Right lobe of liver (tissue), 6 donors: ENCODE results near the gene TRMT61B. TPM values are rescaled to one million over a fixed set of nuclear protein-coding genes. Genes with fewer than 3 reads are reported as not detected.

ENCODE experiments used
- ATAC-seq, 4 donors: fragments of 200-7000 bp; cut with Tn5 transposase; one replicate each; pipeline ENCODE4 v1.9.1; 2020; ENCODE audit warnings: mild to moderate bottlenecking in 4 of 4, moderate library complexity in 4 of 4
- DNase-seq, 3 donors: peaks; one replicate each; pipeline ENCODE4 v3.0.0-alpha.2; 2020
- H3K27ac ChIP-seq, 3 donors: fragments of 200-600 bp; one replicate each; pipeline ENCODE4 v1.8.0; 2022
- H3K27me3 ChIP-seq, 2 donors: fragments of 200-600 bp; one replicate each; pipeline ENCODE4 v1.8.0; 2022
- H3K36me3 ChIP-seq, 4 donors: fragments of 200-600 bp; sonication (generic) in 1 of 4; one replicate each; pipeline versions ENCODE4 v1.5.1 to v1.8.0; 2017 to 2022; ENCODE audit warnings: control low read depth in 1 of 4
- H3K4me1 ChIP-seq, 4 donors: fragments of 200-600 bp; sonication (generic) in 1 of 4; one replicate each; pipeline versions ENCODE4 v1.5.1 to v1.8.0; 2017 to 2022; ENCODE audit warnings: control low read depth in 1 of 4
- H3K4me3 ChIP-seq, 3 donors: fragments of 200-600 bp; one replicate each; pipeline ENCODE4 v1.8.0; 2022
- H3K9me3 ChIP-seq, 4 donors: fragments of 200-600 bp; sonication (generic) in 1 of 4; one replicate each; pipeline versions ENCODE4 v1.5.1 to v1.8.0; 2017 to 2022; ENCODE audit warnings: control low read depth in 1 of 4
- POLR2A ChIP-seq: fragments of 450-650 bp; IDR thresholded peaks from one replicate; pipeline ENCODE4 v1.6.1; 2017; ENCODE audit warnings: antibody characterized with exemption, mild to moderate bottlenecking
- WGBS: methylation state at CpG from one replicate; pipeline ENCODE4 v1.1.6; 2018; ENCODE audit warnings: low coverage, low lambda C conversion rate; ENCODE audit not compliant: insufficient coverage; ENCODE audit errors: missing lambda C conversion rate; 5-methylcytosine and 5-hydroxymethylcytosine counted together
- intact Hi-C, 2 donors: fragments of 100-400 bp; cut with DNase I; formaldehyde crosslinking; loops; one replicate each; pipeline versions ENCODE4 v1.11.2 to v1.14.1; 2022
- total RNA-seq, 6 experiments: library from RNA; depleted of rRNA in 2 of 6; stranded (reverse); fragments of >200 nt in 2 of 6; fragmentation: NEBNext Ultra II Directional in 3 of 6; extraction: Animal tissue kit (Norgen Biotek cat#: 25700) in 3 of 6; gene quantifications; one replicate each; pipeline versions ENCODE4 v1.1.0 to v1.2.4, GENCODE V29; 2016 to 2023
- TF ChIP-seq, protein P1 (sequence below), 4 donors: fragments of 200-600 bp in 3 of 4; fragments of 450-650 bp in 1 of 4; IDR thresholded peaks; one replicate each; pipeline versions ENCODE4 v1.5.1 to v1.8.0; 2016 to 2022; ENCODE audit warnings: antibody characterized with exemption in 4 of 4, mild to moderate bottlenecking in 2 of 4
- donor health status: DM: no; HTN: yes; CAD: no.
- donor health status: DM: no; HTN: no; CAD: no.
- donor health status: DM: no; HTN: no; CAD: no.
- donor health status: DM: no; HTN: yes; CAD: no.
- donor health status: DM: no; HTN: yes; CAD: no.

The TRMT61B gene
- total RNA-seq, 6 experiments from 2014 or later: 6.4 to 9.5 (median 7.6) TPM

DNA sequence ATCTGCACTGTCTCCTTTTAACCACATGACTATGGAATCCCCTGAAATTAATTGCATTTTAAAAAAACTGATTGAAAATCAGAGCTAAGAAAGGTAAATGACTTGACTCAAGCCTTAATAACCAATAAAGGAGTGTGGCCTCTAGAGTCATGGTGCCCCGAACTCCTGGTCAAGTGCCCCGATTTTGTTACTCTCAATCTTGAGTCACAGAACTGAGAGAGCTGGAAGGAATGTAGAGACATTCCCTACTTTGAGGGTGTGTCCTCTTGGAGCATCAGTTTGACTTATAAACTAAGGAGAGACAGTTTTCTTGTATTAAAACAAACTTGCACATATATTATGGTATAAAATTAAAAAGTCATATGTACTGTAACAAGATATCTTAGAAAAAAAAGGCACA, 26.8 kb upstream of the TRMT61B start:
- DNase-seq: no peak
- no peak overlapping the region for H3K27ac ChIP-seq
- peaks cover 0 to under 1% (median 0%) of the 10 kb centered on the region in 4 donors for H3K36me3 ChIP-seq
- no peak overlapping the region for H3K4me3 ChIP-seq
- ATAC-seq: no peak
- intact Hi-C loops: no loop called here
- TF ChIP-seq POLR2A: no peak
- TF ChIP-seq, protein P1, sequence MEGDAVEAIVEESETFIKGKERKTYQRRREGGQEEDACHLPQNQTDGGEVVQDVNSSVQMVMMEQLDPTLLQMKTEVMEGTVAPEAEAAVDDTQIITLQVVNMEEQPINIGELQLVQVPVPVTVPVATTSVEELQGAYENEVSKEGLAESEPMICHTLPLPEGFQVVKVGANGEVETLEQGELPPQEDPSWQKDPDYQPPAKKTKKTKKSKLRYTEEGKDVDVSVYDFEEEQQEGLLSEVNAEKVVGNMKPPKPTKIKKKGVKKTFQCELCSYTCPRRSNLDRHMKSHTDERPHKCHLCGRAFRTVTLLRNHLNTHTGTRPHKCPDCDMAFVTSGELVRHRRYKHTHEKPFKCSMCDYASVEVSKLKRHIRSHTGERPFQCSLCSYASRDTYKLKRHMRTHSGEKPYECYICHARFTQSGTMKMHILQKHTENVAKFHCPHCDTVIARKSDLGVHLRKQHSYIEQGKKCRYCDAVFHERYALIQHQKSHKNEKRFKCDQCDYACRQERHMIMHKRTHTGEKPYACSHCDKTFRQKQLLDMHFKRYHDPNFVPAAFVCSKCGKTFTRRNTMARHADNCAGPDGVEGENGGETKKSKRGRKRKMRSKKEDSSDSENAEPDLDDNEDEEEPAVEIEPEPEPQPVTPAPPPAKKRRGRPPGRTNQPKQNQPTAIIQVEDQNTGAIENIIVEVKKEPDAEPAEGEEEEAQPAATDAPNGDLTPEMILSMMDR (IDR thresholded peaks at IDR 0.05): no peak
- no peaks in the 10 kb centered on the region for H3K9me3 ChIP-seq
- peaks cover 0 to 37% (median 9%) of the 10 kb centered on the region in 4 donors for H3K4me1 ChIP-seq
- 69% methylated on average over 2 of the region's 2 CpGs for WGBS
- H3K27me3 ChIP-seq: no peaks in the 10 kb centered on the region

DNA sequence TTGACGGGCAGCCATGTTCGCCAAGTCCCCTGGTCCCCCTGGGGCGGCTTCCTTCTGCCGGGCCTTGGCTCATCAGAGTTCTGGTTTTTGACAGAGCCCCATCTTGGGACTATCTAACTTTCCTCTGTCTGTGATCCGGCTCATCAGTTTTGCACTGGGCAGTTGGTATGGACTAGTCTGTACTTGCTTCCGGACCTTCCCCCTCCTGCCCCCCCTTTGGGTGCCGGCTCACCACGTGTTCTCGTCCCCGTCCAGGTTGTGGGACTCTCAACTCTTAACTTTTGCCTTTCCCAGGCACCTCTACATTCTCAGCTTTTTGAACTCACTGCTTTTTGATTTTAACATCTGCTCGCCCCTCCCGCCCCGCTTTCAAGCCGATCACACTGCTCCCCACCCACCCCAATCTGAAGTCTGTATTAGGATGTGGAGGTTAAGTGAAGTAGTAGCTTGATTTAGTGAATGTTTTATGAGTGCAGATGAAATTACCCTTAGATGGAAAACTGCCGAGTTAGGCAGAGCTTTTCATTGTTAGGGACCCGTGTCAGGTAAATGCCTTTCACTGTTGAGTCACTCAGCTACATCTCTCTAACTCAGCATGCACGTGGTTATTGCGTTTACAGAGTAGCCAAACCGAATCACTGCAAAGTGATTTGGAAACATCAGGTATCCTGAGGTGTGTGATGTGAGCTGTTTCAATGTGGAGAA, 25.2 kb upstream of the TRMT61B start:
- Histone ChIP-seq H3K4me3 (peak overlapping the region; percentile 99 to 100 (median 99)), H3K9me3 (no peaks in the 10 kb centered on the region), H3K27ac (peak overlapping the region; percentile 61 to 68 (median 65)), H3K36me3 (no peaks in the 10 kb centered on the region), H3K27me3 (no peaks in the 10 kb centered on the region), H3K4me1 (peaks cover 0 to 35% (median 9%) of the 10 kb centered on the region in 4 donors)
- TF ChIP-seq POLR2A: no peak
- TF ChIP-seq, protein P1 (IDR thresholded peaks at IDR 0.05): no peak
- intact Hi-C loops: no loop called here
- ATAC-seq (peak in 3 of 4 donors; percentile 8 to 39 (median 12)), DNase-seq (peak in 2 of 3 donors; percentile 47 to 57)
- 0% methylated on average over 15 of the region's 19 CpGs for WGBS

DNA sequence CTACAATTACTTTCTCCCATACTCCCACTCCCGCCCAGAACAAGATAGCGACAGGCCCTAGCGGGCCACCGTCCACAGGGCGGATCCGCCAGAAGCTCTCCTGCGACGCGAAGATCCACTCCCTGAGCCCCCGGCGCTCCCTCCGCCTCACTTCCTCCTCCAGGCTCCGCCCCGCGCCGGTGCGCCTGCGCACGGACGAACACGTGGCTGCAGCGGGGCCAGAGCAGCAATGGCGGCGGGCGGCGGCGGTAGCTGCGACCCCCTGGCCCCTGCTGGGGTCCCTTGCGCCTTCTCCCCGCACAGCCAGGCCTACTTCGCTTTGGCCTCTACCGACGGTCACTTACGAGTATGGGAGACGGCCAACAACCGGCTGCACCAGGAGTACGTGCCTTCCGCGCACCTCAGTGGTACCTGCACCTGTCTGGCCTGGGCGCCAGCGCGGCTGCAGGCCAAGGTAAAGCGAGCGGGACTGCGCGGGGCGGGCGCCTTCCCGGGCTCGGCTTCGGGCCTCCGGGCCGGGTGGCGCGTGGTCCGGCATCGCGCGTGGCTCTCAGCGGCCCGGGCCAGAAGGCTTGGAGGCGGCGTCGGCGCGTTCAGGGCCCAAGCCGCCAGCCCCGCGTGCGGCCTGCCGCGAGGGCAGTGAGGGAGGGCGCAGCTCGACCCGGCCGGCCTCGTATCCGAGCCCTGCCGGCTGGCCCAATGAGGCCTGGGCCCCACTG, 24.5 kb upstream of the TRMT61B start, which contains the start of gene WDR43:
Gene WDR43, plus strand, starts transcription at position 198 of the 719 bp plus-strand sequence. Its CDS starts 32 bp downstream, at position 230.
- peak; percentile 98 to 100 (median 99) for ATAC-seq
- no peaks in the 10 kb centered on the region for H3K36me3 ChIP-seq
- peak; percentile 98 to 99 (median 99) for DNase-seq
- peak within 1 kb of the TSS; percentile 99 to 100 (median 99) for H3K4me3 ChIP-seq
- TF ChIP-seq POLR2A: peak; percentile 72
- TF ChIP-seq, protein P1 (IDR thresholded peaks at IDR 0.05): no peak
- peak within 1 kb of the TSS; percentile 61 to 68 (median 65) for H3K27ac ChIP-seq
- intact Hi-C loops: no loop called here
- WGBS: 0% methylated on average over 13 of the region's 79 CpGs
- H3K27me3 ChIP-seq: no peaks in the 10 kb centered on the region
- H3K9me3 ChIP-seq: no peaks in the 10 kb centered on the region
- peaks cover 0 to 34% (median 9%) of the 10 kb centered on the region in 4 donors for H3K4me1 ChIP-seq

DNA sequence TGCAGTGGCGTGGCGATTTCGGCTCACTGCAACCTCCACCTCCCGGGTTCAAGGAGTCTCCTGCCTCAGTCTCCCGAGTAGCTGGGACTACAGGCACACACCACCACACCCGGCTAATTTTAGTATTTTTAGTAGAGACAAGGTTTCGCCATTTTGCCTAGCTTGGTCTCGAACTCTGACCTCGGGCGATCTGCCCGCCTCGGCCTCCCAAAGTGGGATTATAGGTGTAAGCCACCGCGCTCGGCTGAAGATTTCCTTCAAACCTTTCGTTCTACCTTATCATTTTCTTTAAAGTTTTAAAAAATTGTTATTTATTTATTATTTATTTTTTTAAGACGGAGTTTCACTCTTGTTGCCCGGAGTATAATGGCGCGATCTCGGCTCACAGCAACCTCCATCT, 23.4 kb upstream of the TRMT61B start:
- Histone ChIP-seq H3K36me3 (no peaks in the 10 kb centered on the region), H3K4me1 (peaks cover 0 to 23% (median 9%) of the 10 kb centered on the region in 4 donors), H3K27ac (no peak overlapping the region), H3K4me3 (no peak overlapping the region), H3K9me3 (no peaks in the 10 kb centered on the region), H3K27me3 (no peaks in the 10 kb centered on the region)
- DNase-seq (no peak), ATAC-seq (no peak)
- intact Hi-C loops: no loop called here
- TF ChIP-seq POLR2A: no peak
- TF ChIP-seq, protein P1 (IDR thresholded peaks at IDR 0.05): no peak
- 91% methylated on average over 14 of the region's 21 CpGs for WGBS
